ENCODE measurements around the gene MRPL37.

Gene MRPL37

GRCh38 chr1:54265126-54265525, 65.2 kb downstream of the MRPL37 start:
- no peak for DNase-seq (ENCODE audit: low spot score)

GRCh38 chr1:54265659-54266058, 65.7 kb downstream of the MRPL37 start:
- DNase-seq (ENCODE audit: low spot score) = no peak

- DNase-seq (ENCODE audit: low spot score) = no peak
Measured at GRCh38 chr1:54266195-54266594, 66.2 kb downstream of the MRPL37 start.

GRCh38 chr1:54266908-54267307, 66.9 kb downstream of the MRPL37 start:
- DNase-seq (ENCODE audit: low spot score) = no peak

Data from AG08396 (cell line).